ENCODE results near the gene AVEN. TPM values are rescaled to one million over a fixed set of nuclear protein-coding genes. Genes with fewer than 3 reads are reported as not detected.
"Not testable (repeated sequence)": the region's sequence is repeated elsewhere in the genome, so short reads cannot be mapped to it uniquely, and the experiment has no call there.

Gene AVEN
- polyA plus RNA-seq, 6 donors from 2014 or later = 4.4 to 10.0 (median 6.8) TPM

- H3K27ac Mint-ChIP-seq; H3K4me1 Mint-ChIP-seq; H3K27me3 Mint-ChIP-seq; ATAC-seq (ENCODE audit: low read depth in 2 of 2); H3K9me3 Mint-ChIP-seq; DNase-seq; H3K4me3 Mint-ChIP-seq; H3K36me3 Mint-ChIP-seq: not testable (repeated sequence)
Measured at GRCh38 chr15:33995666-33996065, 43.3 kb downstream of the AVEN start.

GRCh38 chr15:33994005-33994615 is 44.9 kb downstream of the AVEN start:
- Mint-ChIP-seq H3K4me3 (peak overlapping the region in 1 of 8 donors; percentile 43), H3K27me3 (no peaks in the 10 kb centered on the region), H3K4me1 (peaks cover 0 to 5% (median 0%) of the 10 kb centered on the region in 3 donors), H3K36me3 (no peaks in the 10 kb centered on the region), H3K27ac (no peak overlapping the region), H3K9me3 (no peaks in the 10 kb centered on the region)
- DNase-seq (no peak), ATAC-seq (ENCODE audit: low read depth in 2 of 2) (no peak)

DNA sequence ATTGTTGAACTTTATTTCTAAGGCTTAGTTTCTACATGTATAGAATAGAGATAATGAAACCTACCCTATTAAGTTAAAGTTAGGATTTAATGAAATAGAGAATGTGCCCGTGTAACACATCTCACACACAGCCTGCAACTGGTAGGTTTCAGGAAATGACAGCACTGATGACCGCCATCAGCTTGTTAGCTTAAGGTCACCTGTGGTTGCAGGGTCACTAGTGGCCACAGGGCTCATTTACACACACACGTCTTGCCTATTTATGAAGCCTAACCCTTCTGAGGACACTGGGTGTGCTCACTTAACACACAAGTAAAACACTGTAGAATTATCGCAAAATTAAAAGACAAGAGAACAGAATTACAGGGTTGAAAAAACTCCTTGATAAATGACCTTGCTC is 50.6 kb downstream of the AVEN start:
- Mint-ChIP-seq H3K27ac (no peak overlapping the region), H3K4me1 (peaks cover 0 to 5% (median 0%) of the 10 kb centered on the region in 3 donors), H3K27me3 (no peaks in the 10 kb centered on the region), H3K9me3 (no peaks in the 10 kb centered on the region), H3K36me3 (peaks cover 0 to 6% of the 10 kb centered on the region in 2 donors), H3K4me3 (no peak overlapping the region)
- ATAC-seq (ENCODE audit: low read depth in 2 of 2) (no peak), DNase-seq (no peak)

DNA sequence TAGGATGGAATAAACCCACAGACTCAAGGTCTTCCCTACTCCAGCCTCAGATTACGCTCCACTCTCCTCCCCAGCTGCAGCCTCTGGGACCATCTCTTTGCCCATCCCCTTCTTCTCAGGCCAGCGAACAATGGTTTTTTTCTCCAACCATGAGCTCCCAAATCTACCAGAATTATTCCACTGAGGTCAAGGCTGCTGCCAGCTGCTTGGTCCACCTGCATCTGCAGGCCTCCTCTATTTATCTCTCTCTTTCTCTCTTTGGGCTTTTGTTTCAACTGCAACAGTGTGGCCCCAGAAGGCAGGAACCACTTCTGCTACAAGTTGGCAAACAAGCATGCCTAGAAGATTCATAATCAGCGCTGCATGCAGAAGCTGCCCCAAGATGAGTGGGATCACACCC is 51.6 kb downstream of the AVEN start:
- Mint-ChIP-seq H3K36me3 (peaks cover 0 to 6% of the 10 kb centered on the region in 2 donors), H3K27me3 (no peaks in the 10 kb centered on the region), H3K4me3 (no peak overlapping the region), H3K9me3 (no peaks in the 10 kb centered on the region), H3K27ac (no peak overlapping the region), H3K4me1 (peaks cover 0 to 5% (median 0%) of the 10 kb centered on the region in 3 donors)
- ATAC-seq (ENCODE audit: low read depth in 2 of 2) (no peak), DNase-seq (no peak)

GRCh38 chr15:33985751-33986150 is 53.3 kb downstream of the AVEN start:
- DNase-seq (no peak), ATAC-seq (ENCODE audit: low read depth in 2 of 2) (no peak)
- Mint-ChIP-seq H3K36me3 (peaks cover 0 to 6% of the 10 kb centered on the region in 2 donors), H3K27me3 (no peaks in the 10 kb centered on the region), H3K9me3 (no peaks in the 10 kb centered on the region), H3K27ac (no peak overlapping the region), H3K4me1 (no peaks in the 10 kb centered on the region), H3K4me3 (peak overlapping the region in 1 of 8 donors; percentile 9)

DNA sequence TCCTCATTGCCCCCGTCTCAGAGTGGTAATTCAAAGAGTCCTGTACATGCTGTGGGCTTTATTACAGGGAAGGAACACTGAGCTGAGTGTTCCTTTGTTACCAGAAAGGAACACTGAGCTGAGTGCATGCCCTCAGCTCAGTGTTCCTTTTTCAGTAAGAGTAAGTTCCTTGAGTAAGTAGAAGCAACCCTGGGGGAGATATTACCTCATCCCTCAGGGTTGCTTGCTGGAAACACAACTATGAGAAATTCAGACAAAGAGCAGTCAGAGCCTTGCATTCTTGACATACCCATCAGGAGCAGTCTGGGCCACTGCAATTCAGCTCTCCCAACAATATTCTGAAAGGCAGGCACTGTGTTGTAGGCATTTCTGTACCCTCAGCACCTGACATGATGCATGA is 53.7 kb downstream of the AVEN start:
- no peaks in the 10 kb centered on the region for H3K4me1 Mint-ChIP-seq
- H3K27ac Mint-ChIP-seq = no peak overlapping the region
- peaks cover 0 to 6% of the 10 kb centered on the region in 2 donors for H3K36me3 Mint-ChIP-seq

DNA sequence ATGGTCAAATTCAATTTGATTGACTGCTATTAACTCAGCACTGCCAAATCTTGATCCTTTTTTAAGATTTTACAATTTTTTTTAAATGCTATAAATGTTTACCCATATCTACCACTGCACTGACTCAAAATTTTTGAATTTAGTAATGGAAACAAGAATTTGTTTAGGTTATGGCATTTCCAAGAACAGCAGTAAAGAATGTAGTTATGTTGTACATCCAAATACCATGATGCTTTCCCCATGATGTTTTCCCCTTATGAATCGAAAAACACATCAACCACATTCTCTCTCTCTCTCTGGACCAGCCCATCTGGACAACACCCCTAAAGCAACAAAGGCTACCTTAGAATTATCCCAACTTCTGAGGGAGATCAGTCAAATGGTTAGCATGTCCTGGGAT is 56.5 kb downstream of the AVEN start:
- no peak overlapping the region for H3K4me3 Mint-ChIP-seq
- no peaks in the 10 kb centered on the region for H3K4me1 Mint-ChIP-seq

More for the DNA sequence above, 53.7 kb downstream of the AVEN start:
- no peak overlapping the region for H3K4me3 Mint-ChIP-seq
- DNase-seq (no peak), ATAC-seq (ENCODE audit: low read depth in 2 of 2) (no peak)
- H3K9me3 Mint-ChIP-seq = no peaks in the 10 kb centered on the region
- H3K27me3 Mint-ChIP-seq = no peaks in the 10 kb centered on the region

GRCh38 chr15:33980159-33980558 is 58.8 kb downstream of the AVEN start:
- Mint-ChIP-seq H3K9me3 (no peaks in the 10 kb centered on the region), H3K4me3 (no peak overlapping the region), H3K4me1 (no peaks in the 10 kb centered on the region), H3K36me3 (peaks cover 0 to 6% of the 10 kb centered on the region in 2 donors), H3K27me3 (no peaks in the 10 kb centered on the region), H3K27ac (no peak overlapping the region)
- ATAC-seq (ENCODE audit: low read depth in 2 of 2) = no peak
- no peak for DNase-seq

More for the DNA sequence above, 56.5 kb downstream of the AVEN start:
- H3K27me3 Mint-ChIP-seq = no peaks in the 10 kb centered on the region
- H3K27ac Mint-ChIP-seq = no peak overlapping the region
- H3K9me3 Mint-ChIP-seq = no peaks in the 10 kb centered on the region
- no peak for DNase-seq
- no peak for ATAC-seq (ENCODE audit: low read depth in 2 of 2)
- H3K36me3 Mint-ChIP-seq = peaks cover 0 to 6% of the 10 kb centered on the region in 2 donors

GRCh38 chr15:33975022-33975565 is 63.9 kb downstream of the AVEN start:
- DNase-seq (no peak), ATAC-seq (ENCODE audit: low read depth in 2 of 2) (no peak)
- Mint-ChIP-seq H3K27ac (no peak overlapping the region), H3K4me1 (no peaks in the 10 kb centered on the region), H3K27me3 (no peaks in the 10 kb centered on the region), H3K36me3 (no peaks in the 10 kb centered on the region), H3K4me3 (peak overlapping the region in 1 of 8 donors; percentile 31), H3K9me3 (no peaks in the 10 kb centered on the region)

- no peaks in the 10 kb centered on the region for H3K27me3 Mint-ChIP-seq
- H3K36me3 Mint-ChIP-seq = no peaks in the 10 kb centered on the region
- no peaks in the 10 kb centered on the region for H3K9me3 Mint-ChIP-seq
- ATAC-seq (ENCODE audit: low read depth in 2 of 2) (no peak), DNase-seq (no peak)
- no peaks in the 10 kb centered on the region for H3K4me1 Mint-ChIP-seq
- H3K4me3 Mint-ChIP-seq = no peak overlapping the region
- H3K27ac Mint-ChIP-seq = no peak overlapping the region
Measured at GRCh38 chr15:33971811-33972210, 67.2 kb downstream of the AVEN start.

- ATAC-seq (ENCODE audit: low read depth in 2 of 2) (no peak), DNase-seq (no peak)
- no peak overlapping the region for H3K4me3 Mint-ChIP-seq
- H3K9me3 Mint-ChIP-seq = no peaks in the 10 kb centered on the region
- H3K27me3 Mint-ChIP-seq = no peaks in the 10 kb centered on the region
- H3K27ac Mint-ChIP-seq = no peak overlapping the region
- H3K4me1 Mint-ChIP-seq = no peaks in the 10 kb centered on the region
- H3K36me3 Mint-ChIP-seq = no peaks in the 10 kb centered on the region
Measured at GRCh38 chr15:33968821-33969220, 70.2 kb downstream of the AVEN start.

- H3K27me3 Mint-ChIP-seq = no peaks in the 10 kb centered on the region
- DNase-seq (no peak), ATAC-seq (ENCODE audit: low read depth in 2 of 2) (no peak)
- H3K9me3 Mint-ChIP-seq = no peaks in the 10 kb centered on the region
- no peaks in the 10 kb centered on the region for H3K36me3 Mint-ChIP-seq
- H3K27ac Mint-ChIP-seq = no peak within 1 kb of the TSS
- H3K4me3 Mint-ChIP-seq = no peak within 1 kb of the TSS
- H3K4me1 Mint-ChIP-seq = no peaks in the 10 kb centered on the region
Measured at GRCh38 chr15:33968224-33968623, 70.8 kb downstream of the AVEN start, which contains the start of gene CHRM5. Gene CHRM5 (plus strand): TSS chr15:33968497. CDS start chr15:34062718, 94,221 bp downstream.

DNA sequence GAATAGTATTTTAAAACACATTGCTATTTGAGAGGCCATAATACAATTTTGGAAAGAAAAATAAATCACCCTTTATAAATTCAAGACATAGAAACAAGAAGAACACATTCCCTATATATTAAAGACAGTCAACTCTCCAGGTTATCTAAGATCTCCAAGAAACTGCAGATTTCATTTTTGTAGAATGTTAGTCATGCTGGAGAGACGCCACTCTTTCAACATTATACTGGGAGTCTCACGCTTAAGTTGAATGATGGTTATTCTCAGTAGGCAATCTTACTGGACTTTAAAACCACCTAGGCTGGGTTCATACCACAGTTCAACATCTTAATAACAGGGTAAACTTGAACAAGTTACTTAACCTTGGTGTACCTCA is 74.4 kb downstream of the AVEN start:
- no peaks in the 10 kb centered on the region for H3K27me3 Mint-ChIP-seq
- H3K4me3 Mint-ChIP-seq = no peak overlapping the region
- H3K9me3 Mint-ChIP-seq = no peaks in the 10 kb centered on the region
- ATAC-seq (ENCODE audit: low read depth in 2 of 2) = no peak
- H3K36me3 Mint-ChIP-seq = no peaks in the 10 kb centered on the region
- H3K4me1 Mint-ChIP-seq = peaks cover 0 to 4% (median under 1%) of the 10 kb centered on the region in 3 donors
- no peak overlapping the region for H3K27ac Mint-ChIP-seq
- no peak for DNase-seq

GRCh38 chr15:33963831-33964664 is 75.0 kb downstream of the AVEN start:
- no peak overlapping the region for H3K27ac Mint-ChIP-seq
- H3K36me3 Mint-ChIP-seq = no peaks in the 10 kb centered on the region
- no peak overlapping the region for H3K4me3 Mint-ChIP-seq
- no peaks in the 10 kb centered on the region for H3K27me3 Mint-ChIP-seq
- ATAC-seq (ENCODE audit: low read depth in 2 of 2) = no peak
- H3K4me1 Mint-ChIP-seq = peaks cover 0 to 5% (median 4%) of the 10 kb centered on the region in 3 donors
- DNase-seq = no peak
- H3K9me3 Mint-ChIP-seq = no peaks in the 10 kb centered on the region
